ENCODE results near the gene FSTL5.

FSTL5 gene

DNA sequence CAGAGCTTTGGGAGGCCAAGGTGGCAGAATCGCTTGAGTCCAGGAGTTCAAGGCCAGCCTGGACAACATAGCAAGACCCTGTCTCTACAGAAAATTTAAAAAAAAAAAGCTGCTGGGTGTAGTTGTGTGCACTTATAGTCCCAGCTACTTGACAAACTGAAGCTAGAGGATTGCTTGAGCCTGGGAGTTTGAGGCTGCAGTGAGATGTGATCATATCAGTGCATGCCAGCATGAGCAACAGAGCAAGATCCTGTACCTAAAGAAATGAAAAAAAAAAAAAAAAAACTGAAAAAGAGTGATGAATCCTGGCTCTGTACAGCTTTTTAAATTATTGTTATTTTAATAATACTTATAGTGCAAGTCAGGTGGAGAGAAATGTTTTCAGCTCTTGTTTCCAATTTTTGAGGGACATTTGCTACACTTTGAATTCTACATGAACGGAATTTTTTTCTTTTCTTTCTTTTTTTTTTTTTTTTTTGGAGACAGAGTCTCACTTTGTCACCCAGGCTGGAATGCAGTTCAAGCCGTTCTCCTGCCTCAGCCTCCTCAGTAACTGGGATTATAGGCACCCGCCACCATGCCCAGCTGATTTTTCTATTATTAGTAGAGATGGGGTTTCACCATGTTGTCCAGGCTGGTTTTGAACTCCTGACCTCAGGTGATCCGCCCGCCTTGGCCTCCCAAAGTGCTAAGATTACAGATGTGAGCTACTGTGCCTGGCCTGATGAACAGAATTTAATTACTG, 215.6 kb downstream of the FSTL5 start:
- TF ChIP-seq ISL1 (CRISPR knock-in tag; IDR thresholded peaks at IDR 0.05): no peak
- no peak for TF ChIP-seq GLIS3 (CRISPR knock-in tag; IDR thresholded peaks at IDR 0.05)
- TF ChIP-seq ESRRG (CRISPR knock-in tag; IDR thresholded peaks at IDR 0.05): no peak
- TF ChIP-seq ZFP3 (CRISPR knock-in tag; IDR thresholded peaks at IDR 0.05): no peak
- TF ChIP-seq, protein P1, sequence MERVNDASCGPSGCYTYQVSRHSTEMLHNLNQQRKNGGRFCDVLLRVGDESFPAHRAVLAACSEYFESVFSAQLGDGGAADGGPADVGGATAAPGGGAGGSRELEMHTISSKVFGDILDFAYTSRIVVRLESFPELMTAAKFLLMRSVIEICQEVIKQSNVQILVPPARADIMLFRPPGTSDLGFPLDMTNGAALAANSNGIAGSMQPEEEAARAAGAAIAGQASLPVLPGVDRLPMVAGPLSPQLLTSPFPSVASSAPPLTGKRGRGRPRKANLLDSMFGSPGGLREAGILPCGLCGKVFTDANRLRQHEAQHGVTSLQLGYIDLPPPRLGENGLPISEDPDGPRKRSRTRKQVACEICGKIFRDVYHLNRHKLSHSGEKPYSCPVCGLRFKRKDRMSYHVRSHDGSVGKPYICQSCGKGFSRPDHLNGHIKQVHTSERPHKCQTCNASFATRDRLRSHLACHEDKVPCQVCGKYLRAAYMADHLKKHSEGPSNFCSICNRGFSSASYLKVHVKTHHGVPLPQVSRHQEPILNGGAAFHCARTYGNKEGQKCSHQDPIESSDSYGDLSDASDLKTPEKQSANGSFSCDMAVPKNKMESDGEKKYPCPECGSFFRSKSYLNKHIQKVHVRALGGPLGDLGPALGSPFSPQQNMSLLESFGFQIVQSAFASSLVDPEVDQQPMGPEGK (CRISPR knock-in tag; IDR thresholded peaks at IDR 0.05; ENCODE audit: borderline replicate concordance): no peak
- TF ChIP-seq PPARA (CRISPR knock-in tag; IDR thresholded peaks at IDR 0.05; ENCODE audit: borderline replicate concordance): no peak
- TF ChIP-seq, protein P2, sequence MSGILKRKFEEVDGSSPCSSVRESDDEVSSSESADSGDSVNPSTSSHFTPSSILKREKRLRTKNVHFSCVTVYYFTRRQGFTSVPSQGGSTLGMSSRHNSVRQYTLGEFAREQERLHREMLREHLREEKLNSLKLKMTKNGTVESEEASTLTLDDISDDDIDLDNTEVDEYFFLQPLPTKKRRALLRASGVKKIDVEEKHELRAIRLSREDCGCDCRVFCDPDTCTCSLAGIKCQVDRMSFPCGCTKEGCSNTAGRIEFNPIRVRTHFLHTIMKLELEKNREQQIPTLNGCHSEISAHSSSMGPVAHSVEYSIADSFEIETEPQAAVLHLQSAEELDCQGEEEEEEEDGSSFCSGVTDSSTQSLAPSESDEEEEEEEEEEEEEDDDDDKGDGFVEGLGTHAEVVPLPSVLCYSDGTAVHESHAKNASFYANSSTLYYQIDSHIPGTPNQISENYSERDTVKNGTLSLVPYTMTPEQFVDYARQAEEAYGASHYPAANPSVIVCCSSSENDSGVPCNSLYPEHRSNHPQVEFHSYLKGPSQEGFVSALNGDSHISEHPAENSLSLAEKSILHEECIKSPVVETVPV (CRISPR knock-in tag; IDR thresholded peaks at IDR 0.05): no peak
- no peak for TF ChIP-seq ZNF8 (CRISPR knock-in tag; IDR thresholded peaks at IDR 0.05)
- TF ChIP-seq CSDC2 (CRISPR knock-in tag; IDR thresholded peaks at IDR 0.05): no peak
- no peak for TF ChIP-seq BACH2 (CRISPR knock-in tag; IDR thresholded peaks at IDR 0.05; ENCODE audit: borderline replicate concordance)
- TF ChIP-seq, protein P3, sequence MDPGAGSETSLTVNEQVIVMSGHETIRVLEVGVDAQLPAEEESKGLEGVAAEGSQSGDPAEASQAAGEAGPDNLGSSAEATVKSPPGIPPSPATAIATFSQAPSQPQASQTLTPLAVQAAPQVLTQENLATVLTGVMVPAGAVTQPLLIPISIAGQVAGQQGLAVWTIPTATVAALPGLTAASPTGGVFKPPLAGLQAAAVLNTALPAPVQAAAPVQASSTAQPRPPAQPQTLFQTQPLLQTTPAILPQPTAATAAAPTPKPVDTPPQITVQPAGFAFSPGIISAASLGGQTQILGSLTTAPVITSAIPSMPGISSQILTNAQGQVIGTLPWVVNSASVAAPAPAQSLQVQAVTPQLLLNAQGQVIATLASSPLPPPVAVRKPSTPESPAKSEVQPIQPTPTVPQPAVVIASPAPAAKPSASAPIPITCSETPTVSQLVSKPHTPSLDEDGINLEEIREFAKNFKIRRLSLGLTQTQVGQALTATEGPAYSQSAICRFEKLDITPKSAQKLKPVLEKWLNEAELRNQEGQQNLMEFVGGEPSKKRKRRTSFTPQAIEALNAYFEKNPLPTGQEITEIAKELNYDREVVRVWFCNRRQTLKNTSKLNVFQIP (CRISPR knock-in tag; IDR thresholded peaks at IDR 0.05; ENCODE audit: borderline replicate concordance, low read depth): no peak
- TF ChIP-seq TCF4 (CRISPR knock-in tag; IDR thresholded peaks at IDR 0.05; ENCODE audit: borderline replicate concordance): no peak
- TF ChIP-seq ARNTL (CRISPR knock-in tag; IDR thresholded peaks at IDR 0.05; ENCODE audit: borderline replicate concordance, low read depth): no peak
- TF ChIP-seq ZNF565 (CRISPR knock-in tag; conservative IDR thresholded peaks at IDR 0.05; ENCODE audit: low read depth): no peak
- TF ChIP-seq RARB (CRISPR knock-in tag; IDR thresholded peaks at IDR 0.05): no peak
- TF ChIP-seq, protein P4, sequence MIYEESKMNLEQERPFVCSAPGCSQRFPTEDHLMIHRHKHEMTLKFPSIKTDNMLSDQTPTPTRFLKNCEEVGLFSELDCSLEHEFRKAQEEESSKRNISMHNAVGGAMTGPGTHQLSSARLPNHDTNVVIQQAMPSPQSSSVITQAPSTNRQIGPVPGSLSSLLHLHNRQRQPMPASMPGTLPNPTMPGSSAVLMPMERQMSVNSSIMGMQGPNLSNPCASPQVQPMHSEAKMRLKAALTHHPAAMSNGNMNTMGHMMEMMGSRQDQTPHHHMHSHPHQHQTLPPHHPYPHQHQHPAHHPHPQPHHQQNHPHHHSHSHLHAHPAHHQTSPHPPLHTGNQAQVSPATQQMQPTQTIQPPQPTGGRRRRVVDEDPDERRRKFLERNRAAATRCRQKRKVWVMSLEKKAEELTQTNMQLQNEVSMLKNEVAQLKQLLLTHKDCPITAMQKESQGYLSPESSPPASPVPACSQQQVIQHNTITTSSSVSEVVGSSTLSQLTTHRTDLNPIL (CRISPR knock-in tag; IDR thresholded peaks at IDR 0.05; ENCODE audit: low read depth): no peak
- TF ChIP-seq, protein P5, sequence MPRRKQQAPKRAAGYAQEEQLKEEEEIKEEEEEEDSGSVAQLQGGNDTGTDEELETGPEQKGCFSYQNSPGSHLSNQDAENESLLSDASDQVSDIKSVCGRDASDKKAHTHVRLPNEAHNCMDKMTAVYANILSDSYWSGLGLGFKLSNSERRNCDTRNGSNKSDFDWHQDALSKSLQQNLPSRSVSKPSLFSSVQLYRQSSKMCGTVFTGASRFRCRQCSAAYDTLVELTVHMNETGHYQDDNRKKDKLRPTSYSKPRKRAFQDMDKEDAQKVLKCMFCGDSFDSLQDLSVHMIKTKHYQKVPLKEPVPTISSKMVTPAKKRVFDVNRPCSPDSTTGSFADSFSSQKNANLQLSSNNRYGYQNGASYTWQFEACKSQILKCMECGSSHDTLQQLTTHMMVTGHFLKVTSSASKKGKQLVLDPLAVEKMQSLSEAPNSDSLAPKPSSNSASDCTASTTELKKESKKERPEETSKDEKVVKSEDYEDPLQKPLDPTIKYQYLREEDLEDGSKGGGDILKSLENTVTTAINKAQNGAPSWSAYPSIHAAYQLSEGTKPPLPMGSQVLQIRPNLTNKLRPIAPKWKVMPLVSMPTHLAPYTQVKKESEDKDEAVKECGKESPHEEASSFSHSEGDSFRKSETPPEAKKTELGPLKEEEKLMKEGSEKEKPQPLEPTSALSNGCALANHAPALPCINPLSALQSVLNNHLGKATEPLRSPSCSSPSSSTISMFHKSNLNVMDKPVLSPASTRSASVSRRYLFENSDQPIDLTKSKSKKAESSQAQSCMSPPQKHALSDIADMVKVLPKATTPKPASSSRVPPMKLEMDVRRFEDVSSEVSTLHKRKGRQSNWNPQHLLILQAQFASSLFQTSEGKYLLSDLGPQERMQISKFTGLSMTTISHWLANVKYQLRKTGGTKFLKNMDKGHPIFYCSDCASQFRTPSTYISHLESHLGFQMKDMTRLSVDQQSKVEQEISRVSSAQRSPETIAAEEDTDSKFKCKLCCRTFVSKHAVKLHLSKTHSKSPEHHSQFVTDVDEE (CRISPR knock-in tag; IDR thresholded peaks at IDR 0.05): no peak
- no peak for TF ChIP-seq ZFP30 (CRISPR knock-in tag; IDR thresholded peaks at IDR 0.05)
- ATAC-seq: no peak

DNA sequence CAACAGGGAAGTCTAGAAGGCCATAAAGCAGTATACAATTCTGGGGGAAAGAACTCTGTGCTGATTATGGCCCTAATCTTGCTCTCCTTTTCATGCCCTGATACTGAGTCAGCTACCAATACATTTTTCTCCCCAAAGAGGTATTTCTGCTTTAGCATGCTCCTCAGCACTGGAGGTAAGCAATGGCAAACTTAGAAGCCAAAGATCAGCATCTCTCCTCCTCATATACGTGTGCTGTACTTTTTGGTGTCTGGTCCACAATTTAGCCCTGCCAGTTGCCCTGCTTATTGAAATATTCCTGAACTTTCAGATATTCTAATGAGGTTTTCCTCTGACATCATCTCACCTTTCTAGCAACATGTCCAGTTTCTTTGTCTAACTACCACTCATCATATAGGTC, 226.2 kb downstream of the FSTL5 start:
- TF ChIP-seq ZFP3 (CRISPR knock-in tag; IDR thresholded peaks at IDR 0.05) (no peak), ARNTL (CRISPR knock-in tag; IDR thresholded peaks at IDR 0.05; ENCODE audit: borderline replicate concordance, low read depth) (no peak), ZNF8 (CRISPR knock-in tag; IDR thresholded peaks at IDR 0.05) (no peak), OSR1 (CRISPR knock-in tag; IDR thresholded peaks at IDR 0.05) (no peak), ZC3H10 (CRISPR knock-in tag; IDR thresholded peaks at IDR 0.05) (no peak), TOX (CRISPR knock-in tag; IDR thresholded peaks at IDR 0.05; ENCODE audit: borderline replicate concordance) (no peak), RARB (CRISPR knock-in tag; IDR thresholded peaks at IDR 0.05) (no peak), SNAI2 (CRISPR knock-in tag; IDR thresholded peaks at IDR 0.05) (no peak), TCF4 (CRISPR knock-in tag; IDR thresholded peaks at IDR 0.05; ENCODE audit: borderline replicate concordance) (no peak), ZNF70 (CRISPR knock-in tag; IDR thresholded peaks at IDR 0.05) (no peak)
- TF ChIP-seq, protein P5 (CRISPR knock-in tag; IDR thresholded peaks at IDR 0.05): no peak
- TF ChIP-seq, protein P2 (CRISPR knock-in tag; IDR thresholded peaks at IDR 0.05): no peak
- TF ChIP-seq, protein P1 (CRISPR knock-in tag; IDR thresholded peaks at IDR 0.05; ENCODE audit: borderline replicate concordance): no peak
- peak; percentile 13 for ATAC-seq

All from SK-N-SH treated with all-trans-retinoic acid at 6 μM for 48 hours (cell line).